HG02885 (cell line): ENCODE data around the gene SLC10A7.

Experiments used
- ATAC-seq: cut with Tn5 transposase; IDR thresholded peaks from one replicate; pipeline ENCODE4 v1.9.1; 2021; ENCODE audit warnings: mild to moderate bottlenecking; ENCODE audit not compliant: unreplicated experiment, poor library complexity

SLC10A7 gene

DNA sequence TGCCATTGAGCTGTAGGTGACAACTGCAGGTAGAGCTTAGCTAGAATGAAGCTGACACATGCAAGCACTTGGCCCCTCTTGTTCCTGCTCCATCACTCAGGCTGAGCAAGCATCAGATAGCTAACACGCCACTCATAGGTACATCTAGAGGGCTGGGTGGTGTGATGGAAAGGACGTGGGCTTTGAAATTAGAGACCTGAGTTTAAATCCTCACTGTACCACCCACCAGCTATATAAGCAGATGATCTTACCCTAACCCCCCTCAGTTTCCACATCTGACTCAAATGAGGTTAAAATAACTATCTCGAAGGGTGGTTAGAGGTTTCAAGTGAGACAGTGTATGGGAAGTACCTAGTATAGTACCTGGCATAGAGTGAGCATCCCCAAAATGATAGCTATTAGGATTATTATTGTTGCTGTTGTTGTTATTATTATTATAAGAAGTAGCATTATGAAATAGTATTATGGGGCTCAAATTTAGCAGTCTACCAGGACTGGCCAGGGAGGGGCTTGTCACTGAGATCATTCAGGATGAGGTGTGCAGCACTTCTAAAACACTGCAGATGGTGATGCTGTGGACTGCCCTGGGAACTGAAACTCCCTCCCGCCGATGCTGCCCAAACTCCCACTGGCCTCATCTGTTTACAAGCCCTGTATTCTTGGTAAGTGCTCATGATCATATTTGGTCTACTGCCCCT is 248.4 kb downstream of the SLC10A7 start:
- ATAC-seq: peak; percentile 75

DNA sequence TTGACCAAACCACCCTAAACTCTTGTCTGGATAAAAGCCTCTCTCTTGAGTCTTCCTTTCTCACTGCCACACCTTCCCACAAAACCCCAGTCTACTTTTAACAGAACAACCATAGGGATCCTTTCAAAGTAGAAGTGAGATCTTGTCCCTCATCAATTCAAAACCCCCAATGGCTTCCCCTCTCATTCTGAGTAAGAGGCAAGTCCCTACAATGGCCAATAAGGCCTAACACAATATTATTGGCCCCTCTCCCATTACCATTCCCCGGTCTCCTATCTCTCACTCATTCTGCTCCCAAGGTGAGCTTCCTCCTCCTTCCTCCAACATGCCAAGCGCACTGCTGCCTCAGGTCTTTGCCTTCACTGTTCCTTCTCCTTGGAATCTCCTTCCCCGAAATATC is 250.3 kb downstream of the SLC10A7 start:
- no peak for ATAC-seq

DNA sequence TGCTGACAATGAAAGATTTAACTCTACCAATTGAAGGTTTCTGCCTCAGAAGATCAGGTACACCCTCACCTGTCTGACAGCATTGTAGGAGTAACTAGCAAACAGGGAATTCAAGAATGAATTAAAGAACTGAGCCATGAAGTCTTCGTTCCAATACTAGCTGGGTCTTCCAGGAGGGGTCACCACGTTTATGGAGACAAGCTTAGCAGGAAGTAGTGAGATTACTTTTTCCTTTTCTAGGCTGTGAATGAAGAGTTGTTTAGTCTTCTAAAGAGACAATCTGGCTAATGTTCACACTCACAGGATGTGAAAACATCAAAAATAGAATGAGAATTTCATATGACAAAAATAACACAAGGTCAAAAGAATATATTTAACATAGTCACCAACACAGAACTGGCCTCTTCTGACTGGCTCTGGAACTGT is 252.5 kb downstream of the SLC10A7 start:
- peak; percentile 53 for ATAC-seq

DNA sequence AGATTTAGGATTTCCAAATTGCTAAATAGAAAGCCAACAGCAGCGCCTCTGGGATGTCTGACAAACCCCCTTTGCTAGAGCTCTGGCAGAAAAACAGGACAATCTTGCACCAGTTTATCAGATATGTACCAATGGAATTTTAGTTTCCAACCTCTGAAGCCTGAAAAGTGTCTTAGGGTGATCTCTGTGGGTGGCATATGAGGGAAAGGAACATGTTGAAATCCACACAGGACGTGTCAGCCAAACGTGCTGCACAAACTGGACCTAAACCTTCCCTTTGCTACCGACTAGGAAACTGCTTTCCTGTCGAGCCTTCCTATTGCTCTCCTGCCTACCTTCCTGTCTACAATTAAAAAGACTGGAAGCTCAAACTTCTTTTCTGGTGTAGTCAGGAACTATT is 253.9 kb downstream of the SLC10A7 start:
- no peak for ATAC-seq

DNA sequence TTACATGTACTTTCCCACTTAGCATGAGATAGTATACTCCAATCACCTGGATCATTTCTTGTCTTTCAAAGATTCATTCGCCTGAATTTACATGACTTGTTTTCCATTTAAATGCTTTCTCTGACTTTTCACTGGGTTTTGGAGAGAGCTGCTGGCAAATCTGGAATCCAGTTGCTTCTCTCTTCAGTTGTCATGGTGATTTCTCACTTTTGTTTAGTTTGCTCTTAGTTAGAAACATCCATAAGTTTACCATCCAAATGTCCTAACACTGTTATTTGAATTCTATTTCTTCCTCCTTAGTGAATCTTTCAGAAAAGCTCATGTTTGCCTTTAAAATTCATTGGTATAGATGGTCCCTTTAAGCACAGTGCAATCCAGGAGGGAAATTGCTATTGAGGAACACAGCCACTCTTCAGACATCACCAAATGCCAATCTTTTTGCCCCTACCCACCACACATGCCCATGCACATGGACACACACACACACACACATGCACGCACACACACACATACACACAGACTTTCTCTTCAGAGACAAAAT is 255.7 kb downstream of the SLC10A7 start:
- ATAC-seq: no peak

DNA sequence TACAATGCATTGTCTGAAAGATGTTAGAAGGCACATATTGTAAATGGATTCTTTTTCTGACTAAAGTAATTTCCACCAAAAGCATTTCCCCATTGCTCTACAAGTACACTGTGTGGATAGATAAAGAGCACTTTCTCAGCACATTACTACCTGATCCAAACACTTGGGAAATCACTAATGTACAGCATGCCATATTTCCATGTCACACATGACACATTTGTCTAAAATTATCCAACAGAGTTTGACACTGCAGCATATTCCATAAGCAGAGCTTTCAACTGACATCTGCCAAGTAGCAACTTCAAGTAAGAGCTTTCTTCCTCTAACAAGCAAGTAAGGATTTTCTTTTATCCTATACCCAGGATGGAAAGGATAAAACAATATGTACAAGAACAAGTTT is 257.9 kb downstream of the SLC10A7 start:
- ATAC-seq: no peak

DNA sequence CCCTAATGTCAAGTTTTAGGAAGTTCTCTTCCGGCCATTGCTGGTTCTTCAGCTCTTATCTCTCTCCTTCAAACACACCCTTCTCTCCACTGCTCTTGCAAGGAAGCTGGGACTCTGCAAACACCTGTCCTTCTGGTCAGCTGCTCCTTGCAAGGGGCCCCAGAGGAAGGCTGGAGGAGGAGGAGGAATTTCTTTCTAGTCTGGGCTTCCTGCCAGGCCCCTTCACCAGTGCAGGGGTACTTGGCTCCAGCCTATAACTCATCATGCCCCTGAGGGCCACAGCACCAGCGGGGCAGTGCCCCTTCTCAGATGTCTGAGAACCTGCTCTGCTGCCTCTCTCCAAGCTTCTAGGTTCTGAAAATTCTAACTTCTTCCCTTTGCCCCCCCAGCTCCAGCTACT is 260.7 kb downstream of the SLC10A7 start:
- no peak for ATAC-seq

DNA sequence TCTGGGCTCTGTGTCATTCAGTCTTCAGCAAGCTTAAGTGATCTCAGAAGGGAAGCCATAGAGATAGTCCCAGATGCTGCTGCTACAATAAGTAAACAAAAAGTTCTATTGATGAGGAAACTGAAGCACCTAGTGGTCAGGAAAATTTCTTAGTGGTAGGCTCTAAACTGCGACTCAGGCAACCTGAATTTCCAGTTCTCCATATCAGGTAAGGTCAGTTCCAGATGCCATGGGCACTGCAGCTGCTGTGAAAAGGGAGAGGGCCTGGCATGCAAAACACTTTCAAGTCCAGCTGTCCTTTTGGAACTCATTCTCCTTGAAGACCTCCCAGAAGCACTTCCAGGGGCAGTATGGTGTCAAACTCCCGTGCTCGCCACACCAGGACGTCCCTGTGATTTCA is 261.2 kb downstream of the SLC10A7 start:
- ATAC-seq: no peak

DNA sequence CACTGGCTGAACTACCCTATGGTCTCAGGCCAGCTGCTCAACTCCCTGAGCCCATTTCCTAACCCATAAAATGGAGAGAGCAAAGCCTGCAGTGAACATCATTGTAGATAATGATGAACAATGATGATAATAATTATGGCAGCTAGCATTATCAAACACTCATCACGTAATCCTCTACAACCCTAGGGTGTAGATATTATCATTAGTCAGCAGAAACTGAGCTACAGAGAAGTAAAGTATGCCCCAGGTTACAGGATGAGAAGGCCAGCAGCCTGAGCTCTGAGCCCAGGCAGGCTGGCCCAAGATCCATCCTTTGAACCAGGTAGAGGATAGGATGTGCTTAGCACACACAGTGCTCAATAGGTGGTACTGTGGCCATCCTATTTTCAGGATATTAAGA is 264.2 kb downstream of the SLC10A7 start:
- ATAC-seq: no peak

DNA sequence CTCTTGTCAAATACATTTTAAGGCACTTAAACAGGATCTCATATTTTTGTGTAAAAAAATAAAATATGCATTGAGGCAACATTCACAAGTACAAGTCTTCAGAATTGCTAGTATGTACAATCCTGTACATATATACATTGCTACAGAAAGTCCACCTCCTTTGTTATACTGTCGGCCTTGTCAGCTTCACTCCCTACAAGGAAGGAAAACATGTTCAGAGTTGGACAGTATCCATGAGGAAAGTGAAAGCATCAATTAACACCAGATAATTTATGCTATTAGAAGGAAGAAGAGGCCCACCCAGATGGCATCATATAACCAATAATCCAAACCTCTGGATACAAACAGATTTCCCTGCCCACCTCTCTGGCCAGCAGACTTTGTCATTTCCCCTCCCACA is 265.4 kb downstream of the SLC10A7 start:
- ATAC-seq: no peak

DNA sequence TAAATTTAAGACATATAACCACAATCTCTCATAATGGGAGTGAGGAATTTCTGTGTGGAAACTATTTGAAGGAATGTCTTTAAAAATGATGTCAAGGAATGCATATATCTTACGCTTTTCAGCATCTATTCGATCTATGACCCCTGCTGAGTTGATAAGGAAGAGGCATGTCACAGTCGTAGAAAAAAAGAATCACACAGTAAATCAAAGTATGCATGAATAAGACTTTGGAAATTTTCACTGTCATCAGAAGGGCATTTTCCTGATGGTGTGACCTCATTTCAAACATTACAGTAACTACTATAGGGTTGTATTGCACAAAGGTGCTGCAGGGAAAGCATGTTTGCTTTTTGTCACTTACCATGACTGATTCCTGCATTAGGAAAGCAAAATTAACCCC is 265.9 kb downstream of the SLC10A7 start:
- ATAC-seq: no peak

DNA sequence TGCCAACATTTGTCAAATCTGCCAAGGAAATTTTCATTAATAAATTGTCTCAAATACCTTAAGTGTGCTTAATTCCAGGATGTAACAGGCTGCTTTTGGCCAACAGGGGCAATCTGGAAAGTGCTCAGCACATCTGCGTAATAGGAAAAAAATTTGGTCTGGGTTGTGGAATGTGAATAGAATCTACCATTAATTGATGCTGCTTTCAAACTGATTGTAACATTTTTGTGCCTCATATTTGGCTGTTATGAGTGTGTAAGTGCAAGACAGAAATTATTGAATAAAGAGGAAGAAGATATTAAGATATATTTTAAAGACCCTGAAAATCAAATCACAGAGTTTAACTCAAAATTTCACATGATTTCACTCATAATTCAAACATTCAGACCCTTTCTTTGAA is 266.3 kb downstream of the SLC10A7 start:
- ATAC-seq: no peak

DNA sequence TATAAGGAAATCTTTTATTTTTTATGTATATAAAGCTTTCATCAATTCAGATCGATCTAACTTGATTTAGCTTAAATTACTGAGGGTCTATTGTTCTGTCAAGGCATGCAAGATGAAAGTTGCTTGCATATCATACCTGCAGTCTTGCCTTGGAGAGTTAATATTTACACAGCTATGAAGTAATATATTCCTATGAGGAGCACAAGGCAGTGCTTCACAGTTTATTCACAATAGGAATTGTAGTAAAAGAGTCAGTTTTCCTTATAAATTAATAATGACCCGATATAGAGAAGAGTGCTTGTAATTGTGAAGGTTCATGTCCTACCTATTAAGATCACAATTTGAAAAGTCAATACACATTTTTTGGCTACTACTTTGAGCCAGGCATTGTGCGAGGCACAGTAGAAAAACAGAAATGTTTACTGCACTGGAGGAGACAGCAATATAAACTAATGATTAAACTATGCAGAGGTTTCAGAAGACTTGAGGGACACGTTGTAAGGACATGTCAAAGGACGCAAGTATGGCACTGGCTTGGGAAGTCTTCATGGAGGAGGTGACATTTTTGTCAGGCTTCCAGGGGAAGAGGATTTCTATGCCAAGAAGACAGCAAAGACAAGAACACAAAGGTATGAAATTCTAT is 268.6 kb downstream of the SLC10A7 start:
- ATAC-seq: no peak

DNA sequence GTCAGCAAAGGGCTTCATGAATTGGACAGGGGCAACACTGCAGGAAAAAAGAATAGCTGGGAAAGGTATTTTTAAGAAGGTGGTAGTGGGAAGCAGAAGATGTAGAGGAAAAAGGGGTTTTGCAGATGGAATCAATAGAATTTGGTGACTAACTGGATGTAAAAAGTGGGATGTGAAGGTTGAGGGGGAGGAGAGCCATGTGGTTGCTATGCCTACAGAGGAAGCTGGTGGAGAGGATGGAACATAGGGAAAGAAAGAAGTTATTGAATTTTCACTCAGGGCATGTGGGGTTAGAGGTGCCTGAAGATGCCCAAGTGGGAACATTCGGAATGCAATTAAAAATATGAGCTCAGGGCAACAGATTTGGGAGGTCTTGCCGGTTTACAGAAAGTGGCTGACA is 274.4 kb downstream of the SLC10A7 start:
- ATAC-seq: no peak

DNA sequence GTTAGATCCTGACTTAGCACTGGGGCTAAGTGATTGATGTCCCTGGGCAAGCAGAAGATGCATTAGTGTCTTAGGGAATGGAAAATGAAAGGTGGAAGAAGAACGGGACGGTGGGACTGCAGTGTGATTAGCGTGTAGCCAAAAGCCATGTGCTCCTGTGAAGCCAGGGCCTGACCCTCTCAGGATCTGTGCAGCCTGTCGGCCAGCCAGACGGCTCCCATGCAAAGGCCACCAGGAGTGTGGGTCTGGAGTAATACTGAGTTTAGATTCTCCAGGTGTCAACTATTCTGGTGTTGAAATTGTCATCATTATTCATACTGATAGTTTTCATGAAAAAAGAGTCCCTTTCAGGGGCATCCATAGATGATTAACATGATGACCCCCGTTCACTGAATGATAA is 275.4 kb downstream of the SLC10A7 start:
- no peak for ATAC-seq

DNA sequence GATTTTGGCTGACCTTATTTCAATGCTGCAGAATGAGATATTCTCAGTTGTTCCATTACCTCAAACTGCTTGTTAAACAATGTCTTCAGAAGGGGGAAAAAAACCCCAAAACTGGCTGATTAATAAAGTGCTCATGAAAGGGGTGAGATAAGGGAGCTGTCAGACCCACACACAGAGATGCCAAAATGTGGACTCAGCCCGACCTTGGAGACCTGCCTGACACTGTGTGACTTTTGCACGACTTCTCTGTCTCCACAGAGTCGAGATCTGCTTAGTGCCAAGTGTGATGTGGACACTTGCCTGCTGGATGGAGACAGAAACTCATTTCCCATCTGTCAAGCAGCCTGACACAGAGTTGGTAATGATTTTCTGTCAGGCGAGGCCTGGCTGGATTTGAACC is 275.9 kb downstream of the SLC10A7 start:
- ATAC-seq: no peak

DNA sequence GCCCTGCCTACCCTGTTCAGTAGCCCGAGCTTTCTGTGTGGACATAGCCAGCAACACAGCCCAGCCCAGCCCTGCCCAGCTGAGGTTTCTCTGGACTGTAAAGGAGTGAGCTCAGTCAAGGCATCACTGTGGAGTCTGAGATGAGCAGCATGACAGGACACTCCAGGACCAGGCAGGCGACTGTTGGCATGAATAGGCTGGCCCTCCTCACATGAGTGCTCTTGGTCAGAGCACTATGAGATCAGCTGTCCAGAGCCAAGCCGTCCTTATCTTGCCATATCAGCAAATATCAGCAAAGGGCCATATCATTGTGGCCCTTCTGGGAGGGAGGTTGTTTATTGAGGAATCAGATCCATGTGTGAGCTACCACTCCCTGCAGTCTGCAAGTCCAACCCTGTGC is 276.5 kb downstream of the SLC10A7 start:
- no peak for ATAC-seq

DNA sequence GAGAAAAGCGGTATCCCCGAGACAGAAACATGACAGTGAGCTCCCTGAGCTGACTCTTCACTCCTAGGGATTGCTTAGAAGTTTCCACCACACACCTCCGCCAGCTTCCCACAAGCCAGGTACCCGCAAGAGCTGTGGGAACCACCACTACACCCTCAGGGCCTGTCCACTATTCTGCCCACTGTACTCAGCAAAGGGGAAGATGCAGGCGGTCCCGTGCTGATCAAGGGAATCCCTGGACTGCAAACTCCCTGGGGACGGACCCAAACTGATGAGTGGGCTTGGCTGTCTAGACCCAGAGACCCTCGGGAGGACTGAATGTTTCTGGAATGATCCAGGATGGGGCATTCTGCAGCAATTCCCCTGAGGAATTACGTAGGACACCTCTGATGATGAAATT is 277.2 kb downstream of the SLC10A7 start:
- no peak for ATAC-seq

DNA sequence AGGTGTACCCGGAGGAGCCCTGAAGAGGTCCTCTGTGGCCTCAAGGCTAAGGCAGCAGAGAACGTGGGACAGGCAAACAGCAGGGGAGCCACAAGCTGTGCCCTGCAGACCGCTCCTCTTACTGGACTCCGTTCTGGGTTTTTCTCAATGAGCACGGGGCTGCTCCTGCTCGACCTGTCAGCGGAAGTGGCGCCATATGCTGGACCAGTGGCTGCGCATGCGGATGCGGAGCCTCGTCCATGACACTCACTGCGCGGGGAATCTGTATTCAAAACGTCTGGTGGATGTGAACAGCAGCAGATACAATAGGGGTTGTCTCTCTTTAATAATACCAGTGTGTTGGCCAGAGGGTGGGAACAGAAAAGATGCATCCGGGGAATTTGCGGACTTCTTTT is 277.9 kb downstream of the SLC10A7 start:
- no peak for ATAC-seq

DNA sequence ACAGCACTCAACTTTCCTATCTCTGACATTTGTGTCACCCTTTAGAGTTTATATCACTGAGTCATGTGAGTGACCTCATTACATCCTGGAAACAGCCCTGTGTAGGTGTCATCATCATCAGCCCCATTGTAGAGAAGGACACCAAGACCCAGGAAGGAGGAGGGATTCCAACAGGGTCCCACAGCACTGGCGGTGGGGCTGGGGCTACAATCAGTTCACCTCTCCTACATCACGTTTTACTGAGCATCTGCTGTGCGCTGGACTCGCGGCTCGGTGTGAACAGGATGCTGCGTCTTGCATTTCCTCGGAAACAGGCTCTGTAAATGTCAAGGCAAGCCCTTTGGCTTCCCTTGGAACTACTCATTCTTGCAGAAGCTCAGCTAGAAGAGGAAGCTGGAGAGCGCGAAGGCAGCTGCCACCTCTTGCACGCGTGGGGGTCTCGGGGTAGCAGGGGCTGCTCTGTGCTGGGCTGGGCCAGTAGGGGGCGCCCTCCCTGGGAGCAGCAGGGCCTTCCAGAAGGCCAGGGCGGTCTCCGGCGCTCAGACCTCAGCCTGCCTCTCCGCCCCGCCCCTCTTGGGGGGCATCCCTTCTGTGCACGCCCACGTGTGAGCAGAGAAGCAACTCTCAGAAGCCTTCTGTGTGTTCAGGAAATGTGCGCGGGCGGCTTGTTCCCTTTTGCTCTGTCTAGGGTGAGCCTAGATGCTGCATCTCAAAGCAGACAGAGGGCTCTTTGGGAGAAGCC is 278.4 kb downstream of the SLC10A7 start:
- peak; percentile 89 for ATAC-seq

DNA sequence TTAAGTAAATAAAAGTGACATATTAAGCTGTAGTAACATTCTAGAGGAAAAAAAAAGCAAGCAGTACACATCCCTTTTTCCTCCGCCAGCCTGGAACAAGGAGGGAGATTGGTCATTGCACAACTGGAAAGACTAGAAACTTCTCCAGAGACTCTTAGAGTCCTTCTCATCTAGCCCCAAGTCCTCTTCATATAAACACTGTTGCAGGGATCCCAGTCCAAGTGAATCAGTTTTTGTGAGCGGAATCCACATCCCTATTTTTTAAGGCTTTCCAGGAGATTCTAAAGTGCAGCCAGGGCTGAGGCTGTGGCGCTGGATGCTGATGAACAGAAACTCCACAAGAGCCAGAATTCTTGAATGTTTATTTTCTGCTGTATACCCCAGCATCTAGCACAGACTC is 283.6 kb downstream of the SLC10A7 start:
- ATAC-seq: no peak
